IPS DF 6.9 (cell line): ENCODE measurements around the gene SLC6A17.

Experiments used
- DNase-seq: peaks from one replicate; pipeline ENCODE4 v3.0.0-alpha.2; 2013; ENCODE audit warnings: low read depth, low spot score
- H3K27ac ChIP-seq: one replicate; pipeline ENCODE4 v1.5.1; 2013; ENCODE audit warnings: low read length, control low read depth
- H3K27me3 ChIP-seq: 2 replicates; pipeline ENCODE4 v1.6.1; 2013; ENCODE audit warnings: mild to moderate bottlenecking, low read length; ENCODE audit not compliant: control insufficient read depth, insufficient read depth
- H3K36me3 ChIP-seq: 2 replicates; pipeline ENCODE4 v1.6.1; 2013; ENCODE audit warnings: low read length; ENCODE audit not compliant: control insufficient read depth, insufficient read depth
- H3K4me1 ChIP-seq: 2 replicates; pipeline ENCODE4 v1.6.1; 2013; ENCODE audit warnings: low read length; ENCODE audit not compliant: control insufficient read depth, insufficient read depth
- H3K4me3 ChIP-seq: 2 replicates; pipeline ENCODE4 v1.5.1; 2013; ENCODE audit warnings: mild to moderate bottlenecking, low read length
- H3K9me3 ChIP-seq: 2 replicates; pipeline ENCODE4 v1.6.1; 2013; ENCODE audit warnings: low read length, inconsistent platforms; ENCODE audit not compliant: control insufficient read depth, insufficient read depth
- WGBS: extraction: QIAGEN DNeasy Blood & Tissue Kit; methylation state at CpG from one replicate; pipeline ENCODE4 v1.1.7; 2013; ENCODE audit warnings: mixed read lengths, missing lambda C conversion rate; ENCODE audit not compliant: insufficient read length, insufficient coverage; 5-methylcytosine and 5-hydroxymethylcytosine counted together

Gene SLC6A17

GRCh38 chr1:110118636-110119396 is 31.5 kb upstream of the SLC6A17 start:
- no peak for DNase-seq
- no peaks in the 10 kb centered on the region for H3K36me3 ChIP-seq
- no peaks in the 10 kb centered on the region for H3K27me3 ChIP-seq
- H3K4me3 ChIP-seq: no peak overlapping the region
- no peaks in the 10 kb centered on the region for H3K4me1 ChIP-seq
- WGBS: no CpG with 5 or more reads among the region's 7 CpGs
- no peak overlapping the region for H3K27ac ChIP-seq
- H3K9me3 ChIP-seq: no peaks in the 10 kb centered on the region

GRCh38 chr1:110119843-110120242 is 30.5 kb upstream of the SLC6A17 start:
- H3K36me3 ChIP-seq: no peaks in the 10 kb centered on the region
- no peaks in the 10 kb centered on the region for H3K4me1 ChIP-seq
- H3K27me3 ChIP-seq: no peaks in the 10 kb centered on the region
- no peak overlapping the region for H3K4me3 ChIP-seq
- DNase-seq: no peak
- no peak overlapping the region for H3K27ac ChIP-seq
- H3K9me3 ChIP-seq: no peaks in the 10 kb centered on the region
- whole genome bisulfite sequencing: no CpG with 5 or more reads among the region's 3 CpGs

GRCh38 chr1:110120960-110121561 is 29.2 kb upstream of the SLC6A17 start:
- no peak overlapping the region for H3K4me3 ChIP-seq
- no CpG with 5 or more reads among the region's 12 CpGs for WGBS

GRCh38 chr1:110123224-110123623 is 27.1 kb upstream of the SLC6A17 start:
- DNase-seq: no peak
- no peaks in the 10 kb centered on the region for H3K36me3 ChIP-seq
- no CpG with 5 or more reads among the region's 3 CpGs for WGBS
- H3K4me3 ChIP-seq: no peak overlapping the region
- H3K27me3 ChIP-seq: no peaks in the 10 kb centered on the region
- no peaks in the 10 kb centered on the region for H3K9me3 ChIP-seq
- H3K4me1 ChIP-seq: no peaks in the 10 kb centered on the region
- H3K27ac ChIP-seq: no peak overlapping the region

More at GRCh38 chr1:110120960-110121561, 29.2 kb upstream of the SLC6A17 start:
- H3K27ac ChIP-seq: no peak overlapping the region
- H3K36me3 ChIP-seq: no peaks in the 10 kb centered on the region
- no peaks in the 10 kb centered on the region for H3K4me1 ChIP-seq
- no peaks in the 10 kb centered on the region for H3K9me3 ChIP-seq
- H3K27me3 ChIP-seq: no peaks in the 10 kb centered on the region
- DNase-seq: no peak

GRCh38 chr1:110125810-110126209 is 24.5 kb upstream of the SLC6A17 start:
- DNase-seq: no peak
- no peaks in the 10 kb centered on the region for H3K36me3 ChIP-seq
- H3K4me3 ChIP-seq: no peak overlapping the region
- H3K27me3 ChIP-seq: peaks cover 3% of the 10 kb centered on the region; the same call in 1 of the 2 replicates
- H3K27ac ChIP-seq: no peak overlapping the region
- H3K4me1 ChIP-seq: no peaks in the 10 kb centered on the region
- no CpG with 5 or more reads among the region's 4 CpGs for WGBS
- H3K9me3 ChIP-seq: no peaks in the 10 kb centered on the region

- Histone ChIP-seq H3K27ac (no peak overlapping the region), H3K9me3 (no peaks in the 10 kb centered on the region), H3K36me3 (no peaks in the 10 kb centered on the region), H3K27me3 (peaks cover 3% of the 10 kb centered on the region; the same call in 1 of the 2 replicates), H3K4me3 (no peak overlapping the region), H3K4me1 (no peaks in the 10 kb centered on the region)
- WGBS: no CpG with 5 or more reads among the region's 31 CpGs
- no peak for DNase-seq
Measured at GRCh38 chr1:110130113-110130591, 20.1 kb upstream of the SLC6A17 start.

GRCh38 chr1:110130989-110131388 is 19.3 kb upstream of the SLC6A17 start:
- Histone ChIP-seq H3K36me3 (no peaks in the 10 kb centered on the region), H3K9me3 (no peaks in the 10 kb centered on the region), H3K27me3 (peaks cover 3% of the 10 kb centered on the region; the same call in 1 of the 2 replicates), H3K4me1 (no peaks in the 10 kb centered on the region), H3K4me3 (no peak overlapping the region), H3K27ac (no peak overlapping the region)
- no CpG with 5 or more reads among the region's 7 CpGs for WGBS
- no peak for DNase-seq

GRCh38 chr1:110132682-110133081 is 17.6 kb upstream of the SLC6A17 start:
- Histone ChIP-seq H3K4me3 (no peak overlapping the region), H3K27ac (no peak overlapping the region), H3K36me3 (no peaks in the 10 kb centered on the region), H3K9me3 (no peaks in the 10 kb centered on the region), H3K27me3 (peaks cover 3% of the 10 kb centered on the region; the same call in 1 of the 2 replicates), H3K4me1 (peaks cover 2% of the 10 kb centered on the region; the same call in 1 of the 2 replicates)
- DNase-seq: no peak

GRCh38 chr1:110133436-110133835 is 16.9 kb upstream of the SLC6A17 start:
- no peak for DNase-seq
- Histone ChIP-seq H3K27me3 (peaks cover 3% of the 10 kb centered on the region; the same call in 1 of the 2 replicates), H3K4me1 (peaks cover 2% of the 10 kb centered on the region; the same call in 1 of the 2 replicates), H3K36me3 (no peaks in the 10 kb centered on the region), H3K9me3 (no peaks in the 10 kb centered on the region), H3K27ac (no peak overlapping the region), H3K4me3 (no peak overlapping the region)
- WGBS: no CpG with 5 or more reads among the region's 4 CpGs

- Histone ChIP-seq H3K4me1 (peaks cover 2% of the 10 kb centered on the region; the same call in 1 of the 2 replicates), H3K4me3 (no peak overlapping the region), H3K9me3 (no peaks in the 10 kb centered on the region), H3K27ac (no peak overlapping the region), H3K36me3 (no peaks in the 10 kb centered on the region), H3K27me3 (peaks cover 3% of the 10 kb centered on the region; the same call in 1 of the 2 replicates)
- no CpG with 5 or more reads among the region's 11 CpGs for WGBS
- DNase-seq: no peak
Measured at GRCh38 chr1:110134050-110134595, 16.2 kb upstream of the SLC6A17 start.
